Lung (tissue), 4 donors: ENCODE data around the gene PCDHA2. TPM values are rescaled to one million over a fixed set of nuclear protein-coding genes. Genes with fewer than 3 reads are reported as not detected.

Experiments used
- polyA plus RNA-seq, 2 donors: library from polyadenylated mRNA; stranded (reverse); fragments of 200-250 nt; gene quantifications; one replicate each; pipeline ENCODE4 v1.2.1, GENCODE V29; 2013
- total RNA-seq, 2 donors: library from RNA; depleted of rRNA in 1 of 2; stranded (reverse); fragments of >200 nt in 1 of 2; gene quantifications; one replicate each; pipeline ENCODE4 v1.2.1, GENCODE V29; 2014 to 2021
- donor health status: Bipolar disorder and iron deficiency.
- donor health status: healthy.
- donor health status: DM: yes; HTN: yes; CAD: no.

PCDHA2 gene
- total and polyA plus RNA-seq, 4 donors = 0.02 to 0.43 (median 0.15) TPM; not detected in 1

Other genes starting within 250 kb of the PCDHA2 start
- gene EIF4EBP3, start 247.2 kb upstream of the PCDHA2 start, total RNA-seq = 10 to 100 TPM in 1 of 2 donors, 1 to 10 TPM in 1; 5.2 to 13.3 TPM
- gene EIF4EBP3, start 247.2 kb upstream of the PCDHA2 start, polyA plus RNA-seq = 10 to 100 TPM; 27.6 to 69.5 TPM
- 10 to 100 TPM; 14.0 to 36.0 TPM for gene SRA1, start 237.4 kb upstream of the PCDHA2 start, total RNA-seq
- 10 to 100 TPM; 37.7 to 45.5 TPM for gene SRA1, start 237.4 kb upstream of the PCDHA2 start, polyA plus RNA-seq
- 10 to 100 TPM; 31.6 to 36.1 TPM for gene APBB3, start 230.3 kb upstream of the PCDHA2 start, total RNA-seq
- 10 to 100 TPM; 24.7 to 25.5 TPM for gene APBB3, start 230.3 kb upstream of the PCDHA2 start, polyA plus RNA-seq
- 10 to 100 TPM; 10.7 to 94.4 TPM for gene SLC35A4, start 230.0 kb upstream of the PCDHA2 start, total RNA-seq
- gene SLC35A4, start 230.0 kb upstream of the PCDHA2 start, polyA plus RNA-seq = 10 to 100 TPM; 41.0 to 91.5 TPM
- gene CD14, start 161.7 kb upstream of the PCDHA2 start, total RNA-seq = 10 to 100 TPM; 57.9 to 86.0 TPM
- 100 to 1,000 TPM in 1 of 2 donors, 10 to 100 TPM in 1; 74.5 to 357 TPM for gene CD14, start 161.7 kb upstream of the PCDHA2 start, polyA plus RNA-seq
- 10 to 100 TPM in 1 of 2 donors, 1 to 10 TPM in 1; 9.0 to 14.9 TPM for gene TMCO6, start 155.4 kb upstream of the PCDHA2 start, total RNA-seq
- gene TMCO6, start 155.4 kb upstream of the PCDHA2 start, polyA plus RNA-seq = 10 to 100 TPM; 13.2 to 25.8 TPM
- gene NDUFA2, start 147.2 kb upstream of the PCDHA2 start, total RNA-seq = 10 to 100 TPM; 35.4 to 57.9 TPM
- gene NDUFA2, start 147.2 kb upstream of the PCDHA2 start, polyA plus RNA-seq = 100 to 1,000 TPM; 133 to 365 TPM
- gene IK, start 147.0 kb upstream of the PCDHA2 start, total RNA-seq = 100 to 1,000 TPM in 1 of 2 donors, 10 to 100 TPM in 1; 85.3 to 104 TPM
- 10 to 100 TPM; 58.3 to 95.7 TPM for gene IK, start 147.0 kb upstream of the PCDHA2 start, polyA plus RNA-seq
- 10 to 100 TPM; 15.0 to 25.5 TPM for gene WDR55, start 129.9 kb upstream of the PCDHA2 start, total RNA-seq
- gene WDR55, start 129.9 kb upstream of the PCDHA2 start, polyA plus RNA-seq = 10 to 100 TPM; 16.6 to 17.9 TPM
- gene DND1, start 121.3 kb upstream of the PCDHA2 start, total RNA-seq = 1 to 10 TPM in 1 of 2 donors, under 1 TPM in 1; 0.60 to 1.7 TPM
- gene DND1, start 121.3 kb upstream of the PCDHA2 start, polyA plus RNA-seq = 1 to 10 TPM; 1.5 to 1.9 TPM
- gene HARS1, start 103.5 kb upstream of the PCDHA2 start, total RNA-seq = 10 to 100 TPM; 46.9 to 54.6 TPM
- gene HARS1, start 103.5 kb upstream of the PCDHA2 start, polyA plus RNA-seq = 10 to 100 TPM; 43.8 to 49.8 TPM
- 10 to 100 TPM; 24.6 to 37.2 TPM for gene HARS2, start 103.4 kb upstream of the PCDHA2 start, total RNA-seq
- 10 to 100 TPM; 15.6 to 18.8 TPM for gene HARS2, start 103.4 kb upstream of the PCDHA2 start, polyA plus RNA-seq
- 10 to 100 TPM; 30.2 to 43.3 TPM for gene ZMAT2, start 94.4 kb upstream of the PCDHA2 start, total RNA-seq
- gene ZMAT2, start 94.4 kb upstream of the PCDHA2 start, polyA plus RNA-seq = 10 to 100 TPM; 52.1 to 73.8 TPM
- not detected for gene PCDHA1, start 8.7 kb upstream of the PCDHA2 start, total RNA-seq
- gene PCDHA1, start 8.7 kb upstream of the PCDHA2 start, polyA plus RNA-seq = under 1 TPM; 0.02 to 0.30 TPM
- gene PCDHA3, start 6.2 kb downstream of the PCDHA2 start, total RNA-seq = under 1 TPM; 0.31 to 0.74 TPM
- gene PCDHA3, start 6.2 kb downstream of the PCDHA2 start, polyA plus RNA-seq = under 1 TPM; 0.07 to 0.22 TPM
- 1 to 10 TPM; 1.6 to 2.9 TPM for gene PCDHA4, start 12.2 kb downstream of the PCDHA2 start, total RNA-seq
- under 1 TPM; 0.26 to 0.41 TPM for gene PCDHA4, start 12.2 kb downstream of the PCDHA2 start, polyA plus RNA-seq
- under 1 TPM; 0.34 to 0.46 TPM for gene PCDHA5, start 26.8 kb downstream of the PCDHA2 start, total RNA-seq
- under 1 TPM in 1 of 2 donors, not detected in 1; 0.10 TPM for gene PCDHA5, start 26.8 kb downstream of the PCDHA2 start, polyA plus RNA-seq
- gene PCDHA6, start 33.1 kb downstream of the PCDHA2 start, total RNA-seq = under 1 TPM; 0.51 to 0.92 TPM
- gene PCDHA6, start 33.1 kb downstream of the PCDHA2 start, polyA plus RNA-seq = under 1 TPM; 0.11 to 0.20 TPM
- gene PCDHA7, start 39.4 kb downstream of the PCDHA2 start, total RNA-seq = under 1 TPM; 0.17 to 0.52 TPM
- under 1 TPM; 0.10 to 0.26 TPM for gene PCDHA7, start 39.4 kb downstream of the PCDHA2 start, polyA plus RNA-seq
- under 1 TPM; 0.23 to 0.37 TPM for gene PCDHA8, start 46.3 kb downstream of the PCDHA2 start, total RNA-seq
- gene PCDHA8, start 46.3 kb downstream of the PCDHA2 start, polyA plus RNA-seq = under 1 TPM in 1 of 2 donors, not detected in 1; 0.14 TPM
- under 1 TPM; 0.49 to 0.68 TPM for gene PCDHA9, start 53.5 kb downstream of the PCDHA2 start, total RNA-seq
- not detected for gene PCDHA9, start 53.5 kb downstream of the PCDHA2 start, polyA plus RNA-seq
- 1 to 10 TPM in 1 of 2 donors, under 1 TPM in 1; 0.48 to 1.6 TPM for gene PCDHA10, start 61.0 kb downstream of the PCDHA2 start, total RNA-seq
- under 1 TPM; 0.02 to 0.11 TPM for gene PCDHA10, start 61.0 kb downstream of the PCDHA2 start, polyA plus RNA-seq
- 1 to 10 TPM in 1 of 2 donors, under 1 TPM in 1; 0.74 to 1.6 TPM for gene PCDHA11, start 74.1 kb downstream of the PCDHA2 start, total RNA-seq
- under 1 TPM; 0.08 to 0.31 TPM for gene PCDHA11, start 74.1 kb downstream of the PCDHA2 start, polyA plus RNA-seq
- gene PCDHA12, start 80.5 kb downstream of the PCDHA2 start, total RNA-seq = 1 to 10 TPM in 1 of 2 donors, under 1 TPM in 1; 0.23 to 3.6 TPM
- gene PCDHA12, start 80.5 kb downstream of the PCDHA2 start, polyA plus RNA-seq = under 1 TPM; 0.74 to 0.98 TPM
- 1 to 10 TPM in 1 of 2 donors, under 1 TPM in 1; 0.77 to 2.9 TPM for gene PCDHA13, start 87.3 kb downstream of the PCDHA2 start, total RNA-seq
- 1 to 10 TPM in 1 of 2 donors, under 1 TPM in 1; 0.15 to 1.0 TPM for gene PCDHA13, start 87.3 kb downstream of the PCDHA2 start, polyA plus RNA-seq
- gene PCDHAC1, start 131.4 kb downstream of the PCDHA2 start, total RNA-seq = 10 to 100 TPM in 1 of 2 donors, under 1 TPM in 1; 0.88 to 10.0 TPM
- 1 to 10 TPM in 1 of 2 donors, under 1 TPM in 1; 0.41 to 1.0 TPM for gene PCDHAC1, start 131.4 kb downstream of the PCDHA2 start, polyA plus RNA-seq
- 10 to 100 TPM in 1 of 2 donors, 1 to 10 TPM in 1; 5.2 to 13.8 TPM for gene PCDHAC2, start 171.6 kb downstream of the PCDHA2 start, total RNA-seq
- gene PCDHAC2, start 171.6 kb downstream of the PCDHA2 start, polyA plus RNA-seq = 1 to 10 TPM; 1.3 to 1.6 TPM